HL-60 (cell line): ENCODE measurements around the gene CCDC146.
A peak's percentile ranks its signal among the peaks of the same experiment; 100 is the strongest.

Experiments used
- CTCF ChIP-seq: IDR thresholded peaks from one replicate; pipeline ENCODE4 v1.5.1; 2011; ENCODE audit warnings: low read length, control low read depth, inconsistent platforms; ENCODE audit not compliant: insufficient read depth
- GABPA ChIP-seq: IDR thresholded peaks from 2 replicates; pipeline ENCODE4 v1.6.1; 2012; ENCODE audit warnings: low read depth
- POLR2AphosphoS5 ChIP-seq: IDR thresholded peaks from 2 replicates; pipeline ENCODE4 v1.6.1; 2012; ENCODE audit warnings: low read depth
- REST ChIP-seq: IDR thresholded peaks from 2 replicates; pipeline ENCODE4 v1.6.1; 2012; ENCODE audit warnings: low read depth; ENCODE audit not compliant: insufficient replicate concordance
- SPI1 ChIP-seq: IDR thresholded peaks from 2 replicates; pipeline ENCODE4 v1.6.1; 2012; ENCODE audit warnings: low read depth, mild to moderate bottlenecking, borderline replicate concordance

GRCh38 chr7:77327932-77328628 is 205.7 kb downstream of the CCDC146 start:
- TF ChIP-seq CTCF: no peak
- no peak for TF ChIP-seq REST
- no peak for TF ChIP-seq SPI1
- TF ChIP-seq POLR2AphosphoS5: peak; percentile 80
- peak; percentile 10; the same call in 1 of the 2 replicates for TF ChIP-seq GABPA
